ENCODE results near the gene PRR5. TPM values are rescaled to one million over a fixed set of nuclear protein-coding genes. Genes with fewer than 3 reads are reported as not detected.
A peak's percentile ranks its signal among the peaks of the same experiment; 100 is the strongest.

Gene PRR5
- total RNA-seq, 2 experiments from 2014 or later: 29.0 to 31.6 TPM

DNA sequence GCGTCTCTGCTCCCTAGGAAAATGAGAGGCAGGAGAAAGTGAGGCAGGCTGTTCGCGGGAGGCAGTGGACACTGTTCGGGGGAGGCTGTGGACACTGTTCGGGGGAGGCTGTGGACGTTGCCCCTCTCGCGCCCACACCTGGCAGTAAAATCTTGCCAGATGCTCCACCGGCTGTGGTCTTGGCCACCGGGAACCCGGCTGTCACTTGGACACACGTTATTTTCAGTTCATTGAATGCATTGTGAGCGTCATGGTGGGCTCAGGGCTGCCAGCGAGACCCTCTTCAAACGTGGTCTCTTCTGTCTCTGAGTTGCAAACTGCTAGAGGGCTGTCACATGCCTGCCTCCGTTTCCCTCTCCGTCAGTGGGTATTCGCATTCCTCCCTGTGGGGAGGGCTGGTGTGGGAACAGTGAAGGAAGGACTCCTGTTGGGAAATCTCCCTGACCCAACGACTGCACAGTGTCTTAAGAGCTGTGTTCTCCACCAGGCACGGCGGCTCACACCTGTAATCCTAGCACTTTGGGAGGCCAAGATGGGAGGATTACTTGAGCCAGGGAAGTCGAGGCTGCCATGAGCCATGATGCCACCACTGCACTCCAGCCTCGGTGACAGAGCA lies 1.4 kb downstream of the PRR5 start:
- Mint-ChIP-seq H3K4me3 (peak overlapping the region; percentile 81), H3K9me3 (no peaks in the 10 kb centered on the region), H3K27ac (peak overlapping the region; percentile 17), H3K36me3 (ENCODE audit: low read depth) (no peaks in the 10 kb centered on the region), H3K4me1 (ENCODE audit: low read depth) (peaks cover 12% of the 10 kb centered on the region), H3K27me3 (no peaks in the 10 kb centered on the region)
- H3K36me3 ChIP-seq (ENCODE audit: insufficient read depth, low read length): peaks cover 7% of the 10 kb centered on the region
- H3K4me3 ChIP-seq (ENCODE audit: low read length): peak overlapping the region; percentile 56
- DNase-seq (no peak), ATAC-seq (ENCODE audit: poor library complexity) (no peak)
- no peak overlapping the region for H3K27ac ChIP-seq (ENCODE audit: low read depth in 1 of 2, low read length in 2 of 2)
- peaks cover 54% of the 10 kb centered on the region for H3K4me1 ChIP-seq (ENCODE audit: insufficient read depth, low read length)
- no peaks in the 10 kb centered on the region for H3K27me3 ChIP-seq (ENCODE audit: control insufficient read depth in 1 of 2, insufficient read depth in 2 of 2, low read length in 2 of 2)
- CTCF ChIA-PET: no interaction called here
- TF ChIP-seq, protein P1, sequence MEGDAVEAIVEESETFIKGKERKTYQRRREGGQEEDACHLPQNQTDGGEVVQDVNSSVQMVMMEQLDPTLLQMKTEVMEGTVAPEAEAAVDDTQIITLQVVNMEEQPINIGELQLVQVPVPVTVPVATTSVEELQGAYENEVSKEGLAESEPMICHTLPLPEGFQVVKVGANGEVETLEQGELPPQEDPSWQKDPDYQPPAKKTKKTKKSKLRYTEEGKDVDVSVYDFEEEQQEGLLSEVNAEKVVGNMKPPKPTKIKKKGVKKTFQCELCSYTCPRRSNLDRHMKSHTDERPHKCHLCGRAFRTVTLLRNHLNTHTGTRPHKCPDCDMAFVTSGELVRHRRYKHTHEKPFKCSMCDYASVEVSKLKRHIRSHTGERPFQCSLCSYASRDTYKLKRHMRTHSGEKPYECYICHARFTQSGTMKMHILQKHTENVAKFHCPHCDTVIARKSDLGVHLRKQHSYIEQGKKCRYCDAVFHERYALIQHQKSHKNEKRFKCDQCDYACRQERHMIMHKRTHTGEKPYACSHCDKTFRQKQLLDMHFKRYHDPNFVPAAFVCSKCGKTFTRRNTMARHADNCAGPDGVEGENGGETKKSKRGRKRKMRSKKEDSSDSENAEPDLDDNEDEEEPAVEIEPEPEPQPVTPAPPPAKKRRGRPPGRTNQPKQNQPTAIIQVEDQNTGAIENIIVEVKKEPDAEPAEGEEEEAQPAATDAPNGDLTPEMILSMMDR (IDR thresholded peaks at IDR 0.05): no peak
- H3K9me3 ChIP-seq (ENCODE audit: control insufficient read depth in 1 of 2, insufficient read depth in 1 of 2, low read length in 2 of 2): no peaks in the 10 kb centered on the region
- POLR2A ChIA-PET: interaction anchor here (1.6 kb wide), 1 partner anchor 39 kb away, joined by 5 read pairs; no protein-coding TSS in a partner anchor
- intact Hi-C loops (cut with DNase I, micrococcal nuclease): loop anchor here in 1 of 2 experiments (2.0 to 10.0 kb wide), 4 partner anchors 461 to 891 kb away; partner anchors contain the start of genes EFCAB6, FAM118A, KIAA0930 and NUP50

DNA sequence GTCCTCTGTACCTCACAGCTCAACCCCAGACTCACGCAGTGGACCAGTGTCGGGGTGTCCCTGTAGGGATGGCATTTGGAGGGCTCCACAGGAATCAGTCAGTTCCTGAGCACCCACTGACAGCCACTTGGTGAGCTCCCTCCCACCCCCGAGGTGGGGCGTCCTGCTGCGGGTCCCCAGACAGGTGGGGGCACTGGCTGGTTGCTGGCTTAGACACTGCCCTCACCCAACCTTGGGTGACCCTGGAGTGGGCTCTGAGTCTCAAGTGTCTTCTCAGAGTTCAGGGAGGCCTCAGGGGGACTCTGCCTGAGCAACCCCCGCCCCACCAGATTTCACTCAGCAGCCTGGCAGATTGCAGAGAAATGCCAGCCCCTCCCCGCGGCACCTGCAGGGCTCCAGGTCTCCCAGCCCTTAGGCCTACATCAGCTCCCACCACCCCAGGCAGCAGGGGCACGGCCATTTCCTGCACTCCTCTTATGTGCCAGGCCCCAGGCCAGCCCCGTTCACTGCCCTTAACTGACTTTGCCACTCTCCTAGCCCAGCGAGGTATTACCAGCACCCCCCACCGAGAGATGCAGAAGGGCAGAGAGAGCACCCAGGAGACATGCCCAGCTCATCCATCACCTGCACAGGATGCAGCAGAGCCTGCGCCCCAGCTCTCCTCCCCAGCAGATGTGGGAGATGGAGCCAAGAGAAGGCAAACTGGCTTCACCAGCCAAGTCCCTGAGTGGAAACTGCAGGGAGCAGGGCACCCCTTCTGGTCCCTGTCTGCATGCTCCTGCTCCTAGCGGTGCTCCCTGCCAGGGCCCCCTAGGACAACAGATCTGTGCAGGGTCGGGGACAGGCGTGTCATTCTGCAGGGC lies 2.4 kb downstream of the PRR5 start:
- Mint-ChIP-seq H3K36me3 (ENCODE audit: low read depth) (no peaks in the 10 kb centered on the region), H3K9me3 (no peaks in the 10 kb centered on the region), H3K27me3 (no peaks in the 10 kb centered on the region), H3K4me1 (ENCODE audit: low read depth) (peaks cover 15% of the 10 kb centered on the region), H3K4me3 (peak overlapping the region; percentile 81), H3K27ac (no peak overlapping the region)
- DNase-seq: no peak
- Histone ChIP-seq H3K36me3 (ENCODE audit: insufficient read depth, low read length) (peaks cover 7% of the 10 kb centered on the region), H3K27ac (ENCODE audit: low read depth in 1 of 2, low read length in 2 of 2) (no peak overlapping the region), H3K4me3 (ENCODE audit: low read length) (no peak overlapping the region), H3K9me3 (ENCODE audit: control insufficient read depth in 1 of 2, insufficient read depth in 1 of 2, low read length in 2 of 2) (no peaks in the 10 kb centered on the region), H3K4me1 (ENCODE audit: insufficient read depth, low read length) (peaks cover 60% of the 10 kb centered on the region), H3K27me3 (ENCODE audit: control insufficient read depth in 1 of 2, insufficient read depth in 2 of 2, low read length in 2 of 2) (no peaks in the 10 kb centered on the region)
- ChIA-PET CTCF (interaction anchor here (1.2 to 1.9 kb wide), 3 partner anchors 11 to 31 kb away, joined by 3 to 6 read pairs (median 4); no protein-coding TSS in a partner anchor), POLR2A (interaction anchor here (1.6 kb wide), 1 partner anchor 40 kb away, joined by 5 read pairs; no protein-coding TSS in a partner anchor)
- intact Hi-C loops (cut with DNase I, micrococcal nuclease): loop anchor here in 1 of 2 experiments (5.0 to 10.0 kb wide), 3 partner anchors 460 to 892 kb away; partner anchors contain the start of genes EFCAB6, FAM118A and NUP50
- no peak for ATAC-seq (ENCODE audit: poor library complexity)
- TF ChIP-seq, protein P1 (IDR thresholded peaks at IDR 0.05): no peak

DNA sequence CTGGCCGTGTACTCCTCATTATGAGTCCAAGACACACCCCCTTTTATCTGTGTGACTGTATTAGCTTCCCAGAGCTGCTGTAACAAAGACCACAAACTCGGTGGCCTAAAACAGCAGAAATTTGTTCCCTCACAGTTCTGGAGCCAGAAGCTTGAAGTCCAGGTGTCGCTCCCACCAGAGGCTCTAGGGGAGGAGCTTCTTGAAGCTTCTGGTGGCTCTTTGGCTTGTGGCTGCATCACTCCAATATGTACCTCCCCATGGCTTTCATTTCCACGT lies 3.0 kb downstream of the PRR5 start:
- H3K27ac ChIP-seq (ENCODE audit: low read depth in 1 of 2, low read length in 2 of 2): no peak overlapping the region
- Mint-ChIP-seq H3K27ac (no peak overlapping the region), H3K4me3 (peak overlapping the region; percentile 11), H3K9me3 (no peaks in the 10 kb centered on the region), H3K4me1 (ENCODE audit: low read depth) (peaks cover 20% of the 10 kb centered on the region), H3K36me3 (ENCODE audit: low read depth) (no peaks in the 10 kb centered on the region), H3K27me3 (no peaks in the 10 kb centered on the region)
- ATAC-seq (ENCODE audit: poor library complexity) (no peak), DNase-seq (no peak)
- H3K36me3 ChIP-seq (ENCODE audit: insufficient read depth, low read length): peaks cover 7% of the 10 kb centered on the region
- peaks cover 63% of the 10 kb centered on the region for H3K4me1 ChIP-seq (ENCODE audit: insufficient read depth, low read length)
- no peaks in the 10 kb centered on the region for H3K9me3 ChIP-seq (ENCODE audit: control insufficient read depth in 1 of 2, insufficient read depth in 1 of 2, low read length in 2 of 2)
- intact Hi-C loops (cut with DNase I, micrococcal nuclease): loop anchor here in 1 of 2 experiments (10.0 kb wide), 1 partner anchor 460 kb away; the partner anchor contains the start of gene NUP50
- POLR2A ChIA-PET: no interaction called here
- CTCF ChIA-PET: interaction anchor here (1.2 to 1.9 kb wide), 3 partner anchors 11 to 31 kb away, joined by 3 to 6 read pairs (median 4); no protein-coding TSS in a partner anchor
- no peak overlapping the region for H3K4me3 ChIP-seq (ENCODE audit: low read length)
- TF ChIP-seq, protein P1 (IDR thresholded peaks at IDR 0.05): no peak
- H3K27me3 ChIP-seq (ENCODE audit: control insufficient read depth in 1 of 2, insufficient read depth in 2 of 2, low read length in 2 of 2): no peaks in the 10 kb centered on the region

Data from CD4-positive, alpha-beta T cell (primary cell).